HG02970 (cell line): ENCODE measurements around the gene SLC22A12.
"Not testable (repeated sequence)": the region's sequence is repeated elsewhere in the genome, so short reads cannot be mapped to it uniquely, and the experiment has no call there.

Experiments used
- ATAC-seq: cut with Tn5 transposase; IDR thresholded peaks from one replicate; pipeline ENCODE4 v1.9.1; 2021; ENCODE audit warnings: mild to moderate bottlenecking, moderate library complexity, moderate number of reproducible peaks; ENCODE audit not compliant: unreplicated experiment, low FRiP score

The SLC22A12 gene

GRCh38 chr11:64583296-64584262, 7.4 kb upstream of the SLC22A12 start:
- no peak for ATAC-seq

- ATAC-seq = no peak
These were observed 5.9 kb upstream of the SLC22A12 start for GRCh38 chr11:64585150-64585549.

- no peak for ATAC-seq
These were observed 4.7 kb upstream of the SLC22A12 start for GRCh38 chr11:64586366-64586765.

GRCh38 chr11:64588701-64589100, 2.3 kb upstream of the SLC22A12 start:
- no peak for ATAC-seq

- ATAC-seq = no peak
These were observed 525 bp downstream of the SLC22A12 start for GRCh38 chr11:64591257-64592233.

- ATAC-seq = no peak
These were observed 1.2 kb downstream of the SLC22A12 start for GRCh38 chr11:64592234-64592615.

GRCh38 chr11:64592656-64593055, 1.6 kb downstream of the SLC22A12 start:
- no peak for ATAC-seq

- ATAC-seq = no peak
These were observed 2.4 kb downstream of the SLC22A12 start for GRCh38 chr11:64593156-64594105.

- ATAC-seq = no peak
These were observed 3.3 kb downstream of the SLC22A12 start for GRCh38 chr11:64594159-64594939.

GRCh38 chr11:64595922-64596321, 4.9 kb downstream of the SLC22A12 start:
- not testable (repeated sequence) for ATAC-seq

GRCh38 chr11:64597671-64598101, 6.7 kb downstream of the SLC22A12 start:
- ATAC-seq = no peak

- ATAC-seq = no peak
These were observed 7.2 kb downstream of the SLC22A12 start for GRCh38 chr11:64598106-64598796.

- ATAC-seq = no peak
These were observed 8.0 kb downstream of the SLC22A12 start for GRCh38 chr11:64598797-64599697.

GRCh38 chr11:64599698-64600211, 8.7 kb downstream of the SLC22A12 start:
- ATAC-seq = no peak

- ATAC-seq = no peak
These were observed 9.4 kb downstream of the SLC22A12 start for GRCh38 chr11:64600281-64600992.

GRCh38 chr11:64601605-64602465, 10.8 kb downstream of the SLC22A12 start:
- ATAC-seq = no peak
